ENCODE measurements around the gene SDK2.

Gene SDK2

GRCh38 chr17:73498176-73498575, 146.1 kb downstream of the SDK2 start:
- DNase-seq = no peak

- no peak for DNase-seq
Measured at GRCh38 chr17:73497721-73498120, 146.5 kb downstream of the SDK2 start.

GRCh38 chr17:73496232-73496631, 148.0 kb downstream of the SDK2 start:
- no peak for DNase-seq

- no peak for DNase-seq
Measured at GRCh38 chr17:73495641-73496040, 148.6 kb downstream of the SDK2 start.

GRCh38 chr17:73494950-73495349, 149.3 kb downstream of the SDK2 start:
- DNase-seq = no peak

- DNase-seq = no peak
Measured at GRCh38 chr17:73493956-73494926, 150.0 kb downstream of the SDK2 start.

GRCh38 chr17:73492821-73493814, 151.1 kb downstream of the SDK2 start:
- DNase-seq = no peak

GRCh38 chr17:73492125-73492820, 152.0 kb downstream of the SDK2 start:
- DNase-seq = no peak

GRCh38 chr17:73491648-73492047, 152.6 kb downstream of the SDK2 start:
- DNase-seq = no peak

- DNase-seq = no peak
Measured at GRCh38 chr17:73490851-73491250, 153.4 kb downstream of the SDK2 start.

- DNase-seq = no peak
Measured at GRCh38 chr17:73489991-73490390, 154.3 kb downstream of the SDK2 start.

- no peak for DNase-seq
Measured at GRCh38 chr17:73489333-73489732, 154.9 kb downstream of the SDK2 start.

- DNase-seq = no peak
Measured at GRCh38 chr17:73485130-73485529, 159.1 kb downstream of the SDK2 start.

- no peak for DNase-seq
Measured at GRCh38 chr17:73482894-73483293, 161.4 kb downstream of the SDK2 start.

GRCh38 chr17:73482251-73482716, 162.0 kb downstream of the SDK2 start:
- DNase-seq = no peak

GRCh38 chr17:73481676-73482075, 162.6 kb downstream of the SDK2 start:
- no peak for DNase-seq

GRCh38 chr17:73480740-73481139, 163.5 kb downstream of the SDK2 start:
- no peak for DNase-seq

GRCh38 chr17:73478768-73479424, 165.3 kb downstream of the SDK2 start:
- no peak for DNase-seq

- no peak for DNase-seq
Measured at GRCh38 chr17:73478334-73478733, 165.9 kb downstream of the SDK2 start.

- DNase-seq = no peak
Measured at GRCh38 chr17:73476890-73477350, 167.3 kb downstream of the SDK2 start.

- no peak for DNase-seq
Measured at GRCh38 chr17:73474370-73474988, 169.8 kb downstream of the SDK2 start.

Measured in activated CD4-positive, alpha-beta T cell treated with anti-CD3 and anti-CD28 coated beads, Interleukin-2, amount 50 U/mL, for 16 hours (primary cell).